ENCODE results near the gene ILKAP.

The ILKAP gene

GRCh38 chr2:238133499-238134392 is 69.7 kb downstream of the ILKAP start:
- DNase-seq = no peak

DNA sequence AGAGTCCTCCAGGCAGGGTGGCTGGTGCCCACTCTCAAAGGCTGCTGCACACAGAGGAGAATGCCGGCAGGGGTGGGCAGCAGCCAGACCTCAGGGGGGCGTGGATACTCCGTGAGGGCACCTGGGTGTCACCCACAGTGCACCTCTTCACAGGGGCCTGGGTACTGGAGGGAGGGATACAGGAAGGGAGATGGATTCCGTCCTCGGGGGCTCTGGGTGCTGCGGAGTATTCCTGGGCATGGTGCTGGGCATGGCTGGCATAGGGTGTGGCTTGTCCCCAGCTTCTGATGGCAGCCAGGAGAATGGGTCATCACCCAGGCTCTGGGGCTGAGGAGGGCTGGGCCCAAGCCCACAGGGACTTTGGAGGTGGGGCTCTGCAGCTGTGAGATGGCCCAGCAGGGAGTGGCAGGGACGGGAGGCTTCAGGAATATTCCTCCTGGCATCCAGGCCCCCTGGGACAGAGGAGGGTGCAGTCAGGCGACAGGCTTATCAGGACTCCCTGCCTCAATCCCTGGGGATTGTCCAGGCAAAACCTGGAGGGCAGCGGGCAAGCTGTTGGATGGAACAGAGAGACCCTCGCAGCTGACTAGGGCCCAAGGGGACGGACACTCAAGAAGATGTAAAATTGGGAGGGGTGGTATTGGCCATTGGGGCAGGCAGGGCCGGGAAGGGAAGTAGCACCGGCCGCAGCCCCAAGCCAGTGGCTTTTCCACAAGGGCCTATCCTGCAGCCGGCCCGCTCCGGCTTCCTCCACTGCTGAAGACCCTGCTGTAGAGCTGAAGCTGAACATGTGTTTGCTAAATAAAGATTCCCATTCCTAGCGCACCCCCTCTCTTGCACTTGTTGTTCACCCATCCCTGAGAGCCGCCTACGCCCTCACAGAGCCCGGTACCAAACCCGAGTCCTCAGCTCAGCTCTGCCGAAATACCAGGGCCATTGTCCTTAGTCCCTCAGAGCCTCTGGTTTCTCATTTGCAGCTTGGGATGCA is 70.7 kb downstream of the ILKAP start:
- no peak for DNase-seq

GRCh38 chr2:238131761-238132462 is 71.6 kb downstream of the ILKAP start:
- DNase-seq = no peak

GRCh38 chr2:238130696-238131628 is 72.5 kb downstream of the ILKAP start:
- DNase-seq = peak; percentile 67

DNA sequence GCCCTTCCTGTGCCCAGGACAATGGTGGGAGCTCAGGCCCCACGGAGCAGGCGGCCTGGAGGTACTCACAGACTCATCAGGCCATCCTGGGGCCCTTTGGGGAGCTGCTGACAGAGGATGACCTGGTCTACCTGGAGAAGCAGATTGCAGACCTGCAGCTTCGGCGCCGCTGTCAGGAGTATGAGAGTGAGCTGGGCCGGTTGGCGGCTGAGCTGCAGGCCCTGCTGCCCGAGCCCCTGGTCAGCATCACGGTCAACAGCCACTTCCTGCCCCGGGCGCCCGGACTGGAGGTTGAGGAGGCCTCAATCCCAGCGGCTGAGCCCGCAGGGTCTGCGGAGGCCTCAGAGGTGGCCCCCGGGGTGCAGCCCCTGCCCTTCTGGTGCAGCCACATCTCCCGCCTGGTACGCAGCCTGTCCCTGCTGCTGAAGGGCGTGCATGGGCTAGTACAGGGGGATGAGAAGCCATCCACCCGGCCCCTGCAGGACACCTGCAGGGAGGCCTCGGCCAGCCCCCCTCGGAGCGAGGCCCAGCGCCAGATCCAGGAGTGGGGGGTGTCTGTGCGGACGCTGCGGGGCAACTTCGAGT is 73.3 kb downstream of the ILKAP start:
- no peak for DNase-seq

DNA sequence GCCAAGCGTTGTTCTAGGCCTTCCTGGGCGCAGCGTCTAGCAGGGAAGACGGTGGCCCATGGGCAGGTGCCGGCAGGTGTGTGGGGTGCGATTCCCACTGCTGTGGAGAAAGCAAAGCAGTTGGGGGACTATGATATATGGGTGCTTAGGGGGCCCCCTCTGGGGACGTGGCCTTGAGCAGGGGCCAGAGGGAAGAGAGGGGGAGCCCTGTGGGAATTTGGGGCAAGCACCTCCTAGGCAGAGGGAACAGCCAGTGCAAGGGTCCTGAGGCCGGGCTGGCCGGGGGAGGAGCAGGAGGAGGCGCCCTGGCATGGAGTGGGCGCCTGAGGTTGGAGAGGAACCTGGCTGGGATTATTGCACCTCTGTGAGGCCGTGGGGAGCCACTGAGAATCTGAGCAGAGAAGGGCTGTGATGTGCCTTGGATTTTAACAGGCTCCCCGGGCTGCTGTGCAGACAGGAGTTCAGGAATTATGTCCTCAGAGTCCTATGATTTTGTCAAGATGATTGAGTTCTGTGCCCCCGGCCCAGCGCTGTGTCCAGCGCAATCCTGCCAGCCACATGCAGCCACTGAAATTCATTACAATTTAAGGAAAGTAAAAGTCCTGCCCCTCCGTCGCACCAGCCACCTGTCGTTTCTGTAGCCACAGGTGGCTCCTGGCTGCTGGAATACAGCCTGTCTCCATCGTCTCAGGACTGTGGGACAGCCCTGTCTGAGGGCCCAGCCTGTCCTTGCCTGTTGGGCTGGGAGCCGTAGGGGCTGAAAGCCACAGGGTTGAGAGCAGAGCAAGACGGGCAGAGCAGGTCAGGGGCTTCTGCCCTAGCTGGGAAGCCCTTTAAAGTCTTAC is 74.1 kb downstream of the ILKAP start:
- no peak for DNase-seq

- no peak for DNase-seq
Observed at GRCh38 chr2:238128534-238129001, 74.9 kb downstream of the ILKAP start.

DNA sequence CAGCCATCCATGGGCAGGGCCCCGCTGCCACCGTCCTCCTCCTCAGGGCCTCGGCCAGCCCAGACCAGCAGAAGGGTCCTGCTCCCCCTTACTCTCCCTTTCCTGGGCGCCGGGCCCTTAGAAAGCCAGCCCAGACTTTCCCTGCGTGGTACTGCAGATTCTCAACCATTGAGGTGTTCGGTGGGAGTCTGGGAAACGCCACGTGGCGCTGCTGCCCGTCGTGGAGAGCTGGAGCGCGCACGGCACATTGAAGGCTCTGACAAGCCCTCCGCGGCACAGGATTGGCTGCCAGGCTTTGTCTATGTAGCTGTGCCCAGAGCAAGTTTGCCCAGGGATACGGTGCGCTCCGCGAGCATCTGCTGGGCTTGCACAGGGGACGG is 75.4 kb downstream of the ILKAP start:
- DNase-seq = no peak

DNA sequence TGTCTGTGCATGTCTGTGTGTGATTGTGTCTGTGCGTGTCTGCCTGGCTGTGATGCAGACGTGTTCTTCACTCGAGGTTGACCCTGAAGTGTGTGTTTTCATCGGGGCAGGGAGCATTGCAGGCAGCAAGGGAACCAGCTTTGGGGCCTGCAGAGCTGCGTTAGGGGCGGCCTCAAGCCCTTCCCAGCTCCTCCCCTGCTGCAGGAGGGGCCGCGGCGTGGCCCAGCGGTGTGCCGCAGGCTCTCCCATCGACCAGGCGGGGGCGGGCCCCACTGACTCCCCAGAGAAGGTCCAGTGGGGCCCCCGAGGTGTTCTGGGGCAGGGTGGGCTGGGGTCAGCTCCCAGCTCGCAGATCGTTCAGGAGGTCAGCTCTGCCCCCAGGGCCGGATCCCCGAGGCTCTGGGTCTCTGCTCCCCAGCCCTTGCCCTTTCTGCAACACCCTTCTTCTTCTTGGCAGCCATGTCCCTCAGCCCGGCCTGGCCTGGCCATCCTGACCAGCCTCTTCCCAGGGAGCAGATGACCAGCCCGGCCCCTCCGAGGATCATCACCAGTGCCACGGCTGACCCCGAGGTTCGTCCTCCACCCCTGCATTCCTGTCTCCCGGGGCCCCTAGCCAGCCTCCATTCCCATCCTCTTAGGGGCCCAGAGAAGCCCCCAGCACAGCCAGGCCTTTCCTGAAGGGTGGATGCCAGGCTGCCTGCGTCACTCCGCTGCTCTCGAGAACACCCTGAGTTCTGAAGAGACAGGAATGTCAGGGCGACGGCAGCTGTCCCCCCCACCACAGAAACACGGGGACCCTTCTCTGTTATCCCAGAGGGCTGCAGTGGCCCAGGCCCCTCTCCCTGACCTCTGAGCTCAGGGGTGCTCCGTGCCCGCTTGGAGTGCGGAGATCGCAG is 76.1 kb downstream of the ILKAP start:
- no peak for DNase-seq

DNA sequence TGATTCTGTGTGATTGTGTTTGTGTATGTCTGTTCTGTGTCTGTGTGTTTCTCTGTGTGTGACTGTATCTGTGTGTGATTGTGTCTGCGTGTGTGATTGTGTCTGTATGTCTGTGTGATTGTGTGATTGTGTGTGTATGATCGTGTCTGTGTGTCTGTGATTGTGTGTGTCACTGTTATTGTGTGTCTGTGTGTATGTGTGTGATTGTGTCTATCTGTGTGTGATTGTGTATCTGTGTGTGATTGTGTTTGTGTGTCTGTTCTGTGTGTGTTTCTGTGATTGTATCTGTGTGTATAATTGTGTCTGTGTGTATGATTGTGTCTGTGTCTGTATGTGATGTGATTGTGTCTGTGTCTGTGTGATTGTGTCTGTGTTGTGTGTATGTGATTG is 76.7 kb downstream of the ILKAP start:
- DNase-seq = no peak

DNA sequence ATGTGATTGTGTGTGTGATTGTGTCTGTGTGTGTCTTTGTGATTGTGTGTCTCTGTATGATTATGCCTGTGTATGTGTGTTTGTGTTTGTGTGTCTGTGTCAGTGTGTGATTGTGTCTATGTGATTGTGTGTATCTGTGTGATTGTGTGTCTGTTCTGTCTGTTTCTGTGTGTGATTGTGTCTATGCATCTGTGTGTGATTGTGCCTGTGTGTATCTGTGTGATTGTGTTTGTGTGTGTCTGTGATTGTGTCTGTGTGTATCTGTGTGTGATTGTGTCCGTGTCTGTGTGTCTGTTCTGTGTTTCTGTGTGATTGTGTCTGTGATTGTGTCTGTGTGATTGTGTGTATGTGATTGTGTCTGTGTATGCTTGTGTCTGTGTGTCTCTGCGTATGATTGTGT is 77.2 kb downstream of the ILKAP start:
- no peak for DNase-seq

GRCh38 chr2:238125127-238125885 is 78.2 kb downstream of the ILKAP start:
- no peak for DNase-seq

- no peak for DNase-seq
Observed at GRCh38 chr2:238124488-238125126, 78.9 kb downstream of the ILKAP start.

DNA sequence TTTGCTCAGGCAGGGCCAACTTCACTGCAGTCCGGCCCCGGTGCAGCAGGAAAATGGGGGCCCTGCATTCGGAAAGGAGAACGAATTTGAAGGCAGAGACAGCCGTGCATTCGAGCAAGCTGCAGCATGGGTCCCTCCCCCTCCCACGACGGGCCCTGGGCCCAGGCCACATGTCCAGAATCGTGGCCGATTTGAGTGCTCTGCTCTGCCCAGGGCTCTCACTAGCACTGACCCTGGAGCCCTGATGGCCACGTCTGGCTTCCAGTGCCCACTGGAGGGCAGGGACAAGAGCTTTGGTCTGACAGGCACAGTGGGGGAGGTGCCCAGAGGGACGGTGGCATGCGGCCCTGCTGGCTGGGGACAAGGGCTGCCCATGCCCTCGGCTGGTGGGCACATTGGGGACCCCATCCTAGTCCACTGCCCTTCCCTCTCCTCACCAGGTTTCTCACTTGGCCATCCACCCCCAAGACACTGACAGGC is 79.5 kb downstream of the ILKAP start:
- DNase-seq = no peak

- DNase-seq = no peak
Observed at GRCh38 chr2:238123218-238123971, 80.1 kb downstream of the ILKAP start.

GRCh38 chr2:238122287-238123217 is 80.9 kb downstream of the ILKAP start:
- DNase-seq = no peak
